Measurements from ENCODE around the gene ZBED3. TPM values are rescaled to one million over a fixed set of nuclear protein-coding genes. Genes with fewer than 3 reads are reported as not detected.
A peak's percentile ranks its signal among the peaks of the same experiment; 100 is the strongest.

ZBED3 gene
- 0.29 and 0.44 TPM in 2 replicates for total RNA-seq

DNA sequence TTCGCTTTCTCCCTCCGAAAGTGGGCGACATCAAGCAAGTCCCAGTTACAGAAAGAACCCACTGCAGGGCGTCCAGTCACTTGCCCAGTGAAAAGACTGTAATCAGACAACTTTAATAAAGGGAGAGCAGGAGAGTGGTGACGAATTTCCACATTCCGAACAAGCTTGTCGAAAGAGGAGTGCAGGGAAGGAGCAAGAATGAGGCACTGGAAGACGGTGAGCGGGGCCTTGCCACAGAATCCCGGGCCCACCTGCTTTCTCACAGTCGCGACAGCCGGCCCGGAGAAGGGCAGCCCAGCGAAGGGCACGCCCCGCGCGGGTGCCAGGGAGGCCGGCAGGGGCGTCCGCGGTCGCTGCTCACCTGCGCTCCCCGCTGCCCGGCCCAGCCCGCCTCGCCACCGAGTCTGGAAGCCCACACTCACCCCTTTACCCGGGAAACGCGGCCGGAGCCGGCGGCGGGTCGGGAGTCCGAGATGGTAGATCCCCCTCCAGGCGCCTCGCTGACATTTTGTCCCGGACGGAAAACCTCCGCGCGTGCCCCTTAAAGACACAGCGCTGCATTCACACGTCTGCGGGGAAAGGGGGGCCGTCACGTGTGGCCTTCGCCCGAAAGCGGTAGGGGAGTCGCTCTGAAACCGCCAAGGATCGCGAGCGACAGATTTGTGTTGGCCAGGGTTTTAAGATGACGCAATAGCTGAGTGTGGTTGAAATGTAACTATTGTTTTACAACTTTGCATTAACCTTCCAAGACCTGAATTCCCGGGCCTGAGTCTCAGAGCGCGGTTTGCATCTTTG lies at the start of gene ZBED3:
TSS of gene ZBED3 (minus strand) at position 597 of the 795 bp plus-strand sequence. CDS start 9,407 bp downstream, outside the sequence.

GRCh38 chr5:77030097-77031071 lies 56.7 kb downstream of the ZBED3 start, which contains the start of gene AGGF1:
Gene AGGF1, plus strand, starts transcription at chr5:77030404. Its CDS starts 363 bp downstream, at chr5:77030767.

Small RNA genes within 50 kb of the gene (small RNA-seq; reads per million reads assigned to genes)
- 9.1 reads per million, percentile 93 among the genes with 10 or more reads in this experiment for gene SNORA47 (ENCODE audit: low replicate concordance)

Other genes starting within 250 kb of the ZBED3 start
- 0.14 and 0.66 TPM in 2 replicates for gene S100Z, start 237.3 kb downstream of the ZBED3 start, total RNA-seq
- 1.0 TPM in 1 of 2 replicates, not detected in the other for gene CRHBP, start 134.2 kb downstream of the ZBED3 start, total RNA-seq
- 18.6 and 23.5 TPM in 2 replicates for gene AGGF1, start 56.9 kb downstream of the ZBED3 start, total RNA-seq
- under 0.01 and 0.14 TPM in 2 replicates for gene PDE8B, start 123.4 kb upstream of the ZBED3 start, total RNA-seq

All from placental pericyte (primary cell).